ENCODE results near the gene SRRT. TPM values are rescaled to one million over a fixed set of nuclear protein-coding genes. Genes with fewer than 3 reads are reported as not detected.
"Not testable (repeated sequence)": the region's sequence is repeated elsewhere in the genome, so short reads cannot be mapped to it uniquely, and the experiment has no call there.

The SRRT gene
- total RNA-seq, 4 donors from 2014 or later, result 44.9 to 87.3 (median 60.9) TPM

- no peak for ATAC-seq (ENCODE audit: low FRiP score)
- TF ChIP-seq CTCF (IDR thresholded peaks at IDR 0.05), result no peak
- no peak for DNase-seq (ENCODE audit: low spot score)
These were observed 46.1 kb downstream of the SRRT start for GRCh38 chr7:100921039-100921438.

GRCh38 chr7:100923616-100924015 is 48.7 kb downstream of the SRRT start:
- DNase-seq (ENCODE audit: low spot score); ATAC-seq (ENCODE audit: low FRiP score): not testable (repeated sequence)

GRCh38 chr7:100929808-100930174 is 54.9 kb downstream of the SRRT start:
- TF ChIP-seq CTCF (IDR thresholded peaks at IDR 0.05), result no peak
- ATAC-seq (ENCODE audit: low FRiP score), result no peak
- DNase-seq (ENCODE audit: low spot score), result no peak

- ATAC-seq (ENCODE audit: low FRiP score) (no peak), DNase-seq (ENCODE audit: low spot score) (no peak)
- TF ChIP-seq CTCF (IDR thresholded peaks at IDR 0.05), result no peak
These were observed 58.8 kb downstream of the SRRT start for GRCh38 chr7:100933734-100934133.

- DNase-seq (ENCODE audit: low spot score); ATAC-seq (ENCODE audit: low FRiP score): not testable (repeated sequence)
These were observed 60.5 kb downstream of the SRRT start for GRCh38 chr7:100935381-100935780.

GRCh38 chr7:100936167-100936566 is 61.3 kb downstream of the SRRT start:
- DNase-seq (ENCODE audit: low spot score); ATAC-seq (ENCODE audit: low FRiP score): not testable (repeated sequence)

Small RNA genes within 50 kb of the gene (small RNA-seq; reads per million reads assigned to genes)
- not detected for gene RN7SL549P
- gene RPS29P15, result not detected

Other genes starting within 250 kb of the SRRT start
- under 1 TPM in 1 of 4 donors, not detected in 3; 0.60 TPM for gene TFR2, start 233.6 kb upstream of the SRRT start, total RNA-seq
- gene ACTL6B, start 218.7 kb upstream of the SRRT start, total RNA-seq, result not detected
- 100 to 1,000 TPM; 145 to 245 (median 203) TPM for gene GNB2, start 201.4 kb upstream of the SRRT start, total RNA-seq
- 10 to 100 TPM; 17.7 to 44.0 (median 19.4) TPM for gene GIGYF1, start 180.9 kb upstream of the SRRT start, total RNA-seq
- gene POP7, start 169.0 kb upstream of the SRRT start, total RNA-seq, result 10 to 100 TPM; 17.5 to 39.9 (median 19.4) TPM
- not detected for gene EPO, start 154.6 kb upstream of the SRRT start, total RNA-seq
- not detected for gene ZAN, start 141.5 kb upstream of the SRRT start, total RNA-seq
- gene EPHB4, start 47.6 kb upstream of the SRRT start, total RNA-seq, result 10 to 100 TPM; 24.3 to 73.5 (median 37.4) TPM
- gene SLC12A9, start 22.4 kb upstream of the SRRT start, total RNA-seq, result 10 to 100 TPM in 3 of 4 donors, 1 to 10 TPM in 1; 9.6 to 29.0 (median 13.3) TPM
- 10 to 100 TPM; 48.7 to 71.3 (median 53.0) TPM for gene TRIP6, start 7.7 kb upstream of the SRRT start, total RNA-seq
- gene UFSP1, start 14.6 kb downstream of the SRRT start, total RNA-seq, result 1 to 10 TPM; 4.7 to 8.0 (median 7.3) TPM
- gene ACHE, start 20.8 kb downstream of the SRRT start, total RNA-seq, result under 1 TPM; 0.50 to 0.96 (median 0.73) TPM
- gene MUC3A, start 74.4 kb downstream of the SRRT start, total RNA-seq, result 1 to 10 TPM in 1 of 4 donors, under 1 TPM in 3; 0.09 to 1.1 (median 0.24) TPM
- 1 to 10 TPM in 1 of 4 donors, not detected in 3; 2.4 TPM for gene MUC12, start 94.5 kb downstream of the SRRT start, total RNA-seq
- not detected for gene MUC17, start 145.0 kb downstream of the SRRT start, total RNA-seq
- gene TRIM56, start 210.4 kb downstream of the SRRT start, total RNA-seq, result 10 to 100 TPM; 14.1 to 41.1 (median 20.9) TPM

Measured in omental fat pad (tissue), 4 donors.